AG04449 (cell line): ENCODE results near the gene TNS4.

Experiments used
- CTCF ChIA-PET: fragments of 350-600 bp; formaldehyde crosslinking; extraction: SDS; loops from one replicate; lab custom pipeline; 2021; ENCODE audit warnings: antibody characterized with exemption; lab: Yijun Ruan, JAX
- POLR2A ChIA-PET: fragments of 400-600, 350-600 bp; formaldehyde crosslinking; extraction: SDS; loops from one replicate; lab custom pipeline; 2020; ENCODE audit warnings: antibody characterized with exemption, inconsistent platforms; lab: Yijun Ruan, JAX
- DNase-seq: peaks from one replicate; pipeline ENCODE4 v3.0.0-alpha.2; 2010; ENCODE audit warnings: low read depth, low spot score
- H3K4me3 ChIP-seq: 2 replicates; pipeline ENCODE4 v1.5.1; 2011; ENCODE audit warnings: low read depth, mild to moderate bottlenecking, control low read depth, low read length
- CTCF ChIP-seq: IDR thresholded peaks from one replicate; pipeline ENCODE4 v1.5.1; 2011; ENCODE audit warnings: mild to moderate bottlenecking, moderate library complexity, low read length, control low read depth, inconsistent platforms; ENCODE audit not compliant: insufficient read depth; ENCODE audit errors: missing control alignments

Gene TNS4

GRCh38 chr17:40531051-40531991 is 29.9 kb upstream of the TNS4 start:
- H3K4me3 ChIP-seq = no peak overlapping the region
- CTCF ChIA-PET = interaction anchor here (1.2 to 29.3 kb wide), 25 partner anchors 8 to 229 kb away, joined by 3 to 562 read pairs (median 15); partner anchors contain the start of genes CCR7, GJD3, IGFBP4 and TNS4
- POLR2A ChIA-PET = interaction anchor here (0.6 to 3.9 kb wide), 2 partner anchors 85 to 89 kb away, joined by 4 to 25 read pairs; partner anchors contain the start of gene IGFBP4
- DNase-seq = no peak
- TF ChIP-seq CTCF = no peak

- H3K4me3 ChIP-seq = no peak overlapping the region
- POLR2A ChIA-PET = no interaction called here
- no peak for DNase-seq
- CTCF ChIA-PET = interaction anchor here (1.2 to 29.3 kb wide), 8 partner anchors 9 to 170 kb away, joined by 3 to 562 read pairs (median 136); partner anchors contain the start of genes CCR7, GJD3, IGFBP4 and TOP2A
- TF ChIP-seq CTCF = no peak
Measured at GRCh38 chr17:40530531-40530994, 29.1 kb upstream of the TNS4 start.

DNA sequence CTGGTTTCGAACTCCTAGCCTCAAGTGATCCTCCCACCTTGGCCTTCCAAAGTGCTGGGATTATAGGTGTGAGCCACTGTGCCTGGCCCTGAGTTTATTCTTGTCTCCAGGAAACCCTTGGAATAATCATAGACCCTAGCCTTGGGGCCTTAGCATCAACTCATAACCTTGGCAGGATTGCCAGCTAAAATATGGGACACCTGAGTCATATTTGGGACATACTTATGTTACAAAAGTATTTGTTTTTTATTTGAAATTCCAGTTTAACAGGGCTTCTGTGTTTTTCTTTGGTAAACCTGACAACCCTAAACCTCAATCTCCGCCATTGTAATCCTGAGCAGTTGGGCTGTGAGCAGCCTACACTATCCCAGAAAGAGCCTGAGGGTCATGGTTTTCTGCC is 28.6 kb upstream of the TNS4 start:
- CTCF ChIA-PET = interaction anchor here (1.2 to 29.3 kb wide), 7 partner anchors 10 to 170 kb away, joined by 3 to 562 read pairs (median 140); partner anchors contain the start of genes CCR7, GJD3, IGFBP4 and TOP2A

DNA sequence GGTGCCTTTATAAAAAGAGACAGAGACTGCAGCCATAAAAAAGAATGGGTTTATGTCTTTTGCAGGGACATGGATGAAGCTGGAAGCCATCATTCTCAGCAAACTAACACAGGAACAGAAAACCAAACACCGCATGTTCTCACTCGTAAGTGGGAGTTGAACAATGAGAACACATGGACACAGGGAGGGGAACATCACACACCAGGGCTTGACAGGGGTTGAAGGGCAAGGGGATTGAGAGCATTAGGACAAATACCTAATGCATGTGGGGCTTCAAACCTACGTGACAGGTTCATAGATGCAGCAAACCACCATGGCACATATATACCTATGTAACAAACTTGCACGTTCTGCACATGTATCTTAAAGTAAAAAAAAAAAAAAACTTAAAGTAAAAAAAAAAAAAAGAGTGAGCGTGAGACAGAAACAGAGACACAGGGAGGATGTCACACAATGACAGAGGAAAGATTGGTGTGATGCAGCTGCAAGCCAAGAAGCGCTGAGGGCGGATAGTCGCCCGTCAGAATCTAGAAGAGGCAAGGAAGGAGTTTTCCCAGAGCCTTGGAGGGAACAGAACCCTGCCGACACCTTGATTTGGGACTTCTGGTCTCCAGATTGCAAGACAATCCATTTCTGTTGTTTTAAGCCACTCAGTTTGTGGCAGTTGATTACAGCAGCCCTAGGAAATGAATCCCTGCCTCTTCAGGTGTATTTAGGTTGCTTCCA is 27.4 kb upstream of the TNS4 start:
- CTCF ChIA-PET = interaction anchor here (1.1 to 29.3 kb wide), 4 partner anchors 9 to 168 kb away, joined by 3 to 562 read pairs (median 275); partner anchors contain the start of genes CCR7, GJD3 and IGFBP4
- DNase-seq = no peak

More for the DNA sequence above, 28.6 kb upstream of the TNS4 start:
- POLR2A ChIA-PET = no interaction called here
- no peak for TF ChIP-seq CTCF
- DNase-seq = no peak
- H3K4me3 ChIP-seq = no peak overlapping the region

DNA sequence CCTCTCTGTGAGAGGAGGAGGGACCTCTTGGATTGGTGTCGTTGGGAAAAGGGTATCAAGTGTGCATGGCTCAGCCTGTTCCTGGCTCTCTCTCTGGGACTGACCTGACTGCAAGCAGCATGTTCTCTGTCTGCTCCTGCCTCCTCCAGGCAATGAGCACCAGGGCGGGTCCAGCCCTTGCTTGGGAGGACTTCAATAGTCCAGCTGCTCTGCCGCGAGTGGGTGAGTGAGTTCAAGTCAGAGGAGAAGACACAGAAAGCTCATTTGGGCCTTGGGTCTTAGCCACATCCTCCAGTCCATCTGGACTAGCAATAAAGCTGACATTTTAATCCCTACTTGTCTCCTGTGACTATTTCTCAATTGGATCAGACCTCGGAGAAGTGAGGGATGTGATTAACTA is 25.2 kb upstream of the TNS4 start:
- H3K4me3 ChIP-seq = no peak overlapping the region
- no peak for TF ChIP-seq CTCF
- no peak for DNase-seq
- POLR2A ChIA-PET = no interaction called here
- CTCF ChIA-PET = interaction anchor here (2.6 to 2.9 kb wide), 2 partner anchors 9 to 50 kb away, joined by 12 to 15 read pairs; no protein-coding TSS in a partner anchor

More for the DNA sequence above, 27.4 kb upstream of the TNS4 start:
- POLR2A ChIA-PET = no interaction called here
- H3K4me3 ChIP-seq = no peak overlapping the region
- TF ChIP-seq CTCF = no peak
